Airway epithelial cell (primary cell): Measurements from ENCODE around the gene TACR1. TPM values are rescaled to one million over a fixed set of nuclear protein-coding genes. Genes with fewer than 3 reads are reported as not detected.

Source experiments
- total RNA-seq: library from RNA; depleted of rRNA; stranded (reverse); fragments of >200 nt; gene quantifications from 2 replicates; pipeline ENCODE4 v1.2.3, GENCODE V29; 2015

The TACR1 gene, protein sequence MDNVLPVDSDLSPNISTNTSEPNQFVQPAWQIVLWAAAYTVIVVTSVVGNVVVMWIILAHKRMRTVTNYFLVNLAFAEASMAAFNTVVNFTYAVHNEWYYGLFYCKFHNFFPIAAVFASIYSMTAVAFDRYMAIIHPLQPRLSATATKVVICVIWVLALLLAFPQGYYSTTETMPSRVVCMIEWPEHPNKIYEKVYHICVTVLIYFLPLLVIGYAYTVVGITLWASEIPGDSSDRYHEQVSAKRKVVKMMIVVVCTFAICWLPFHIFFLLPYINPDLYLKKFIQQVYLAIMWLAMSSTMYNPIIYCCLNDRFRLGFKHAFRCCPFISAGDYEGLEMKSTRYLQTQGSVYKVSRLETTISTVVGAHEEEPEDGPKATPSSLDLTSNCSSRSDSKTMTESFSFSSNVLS
- total RNA-seq = not detected in 2 replicates

DNA sequence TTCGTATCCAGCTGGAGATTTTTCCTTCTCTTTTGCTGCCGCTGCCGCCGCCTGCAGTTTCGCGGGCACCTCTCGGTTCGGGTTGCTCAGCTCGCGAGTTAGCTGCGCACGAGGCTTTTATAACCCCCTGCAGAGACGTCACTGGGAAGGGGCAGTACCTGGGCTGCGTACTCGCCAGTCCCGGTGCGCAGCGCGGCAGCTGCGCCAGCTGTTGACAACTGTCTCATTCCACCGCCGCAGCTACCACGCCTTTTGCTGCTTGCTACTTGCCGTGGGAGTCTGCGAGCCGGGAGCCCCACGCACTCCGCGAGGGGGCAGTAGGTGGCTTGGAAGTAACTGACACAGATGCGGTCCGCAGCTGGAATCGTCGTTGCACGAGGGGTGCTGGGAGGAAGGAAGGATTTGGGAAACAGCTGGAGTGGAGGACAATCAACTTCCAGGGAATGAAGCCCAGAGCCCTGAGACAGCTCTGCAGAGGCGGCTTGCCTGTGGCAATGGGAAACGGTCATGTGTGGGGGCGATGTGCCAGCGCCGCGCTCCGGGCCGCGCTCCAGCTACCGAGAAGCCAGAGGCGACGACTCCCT lies at the start of gene TACR1:
TACR1 (minus strand) TSS at position 93 of the 584 bp plus-strand sequence. CDS start 586 bp downstream, outside the sequence.

Other genes starting within 250 kb of the TACR1 start
- 41.9 and 45.6 TPM in 2 replicates for gene POLE4, start 240.9 kb downstream of the TACR1 start, total RNA-seq